Panc1 (cell line): ENCODE measurements around the gene TXNDC2.

Experiments used
- CTCF ChIP-seq: fragments of 450-650 bp; IDR thresholded peaks from 2 replicates; pipeline ENCODE4 v1.5.1; 2017; ENCODE audit warnings: mild to moderate bottlenecking
- POLR2AphosphoS5 ChIP-seq: IDR thresholded peaks from 2 replicates; pipeline ENCODE4 v1.6.1; 2012; ENCODE audit warnings: mild to moderate bottlenecking, low read depth, low read length, moderate library complexity
- REST ChIP-seq, 2 experiments: IDR thresholded peaks; 2 replicates each; pipeline ENCODE4 v1.6.1; 2011 to 2012; ENCODE audit warnings: low read depth in 2 of 2, control low read depth in 1 of 2, low read length in 1 of 2, mild to moderate bottlenecking in 1 of 2, moderate library complexity in 1 of 2; ENCODE audit not compliant: insufficient read depth in 1 of 2
- TCF7L2 ChIP-seq: IDR thresholded peaks from 2 replicates; pipeline ENCODE4 v1.6.1; 2011; ENCODE audit warnings: mild to moderate bottlenecking, low read depth, low read length, inconsistent platforms

- TF ChIP-seq REST (IDR thresholded peaks at IDR 0.05; ENCODE audit: insufficient read depth in 1 of 2, low read depth in 2 of 2, low read length in 1 of 2) (no peak), CTCF (no peak), TCF7L2 (no peak), POLR2AphosphoS5 (no peak)
Observed at GRCh38 chr18:9907867-9908266, 22.1 kb downstream of the TXNDC2 start.
